RWPE2 (cell line): ENCODE results near the gene ZNF175.

Source experiments
- ATAC-seq: fragments of 200-7000 bp; cut with Tn5 transposase; 3 replicates; pipeline ENCODE4 v1.9.1; 2021; ENCODE audit warnings: low read depth
- DNase-seq: peaks from one replicate; pipeline ENCODE4 v3.0.0-alpha.2; 2020; ENCODE audit warnings: low spot score
- H3K27ac ChIP-seq: fragments of 450-650 bp; 2 replicates; pipeline ENCODE4 v1.5.1; 2017; ENCODE audit warnings: mild to moderate bottlenecking; ENCODE audit not compliant: poor library complexity, severe bottlenecking
- H3K27me3 ChIP-seq: fragments of 250-450 bp; sonication (Bioruptor Pico); 2 replicates; pipeline ENCODE4 v1.5.1; 2021; ENCODE audit warnings: mild to moderate bottlenecking, moderate library complexity; ENCODE audit not compliant: insufficient read depth, poor library complexity, severe bottlenecking
- H3K36me3 ChIP-seq: fragments of 250-450 bp; sonication (Bioruptor Pico); 2 replicates; pipeline ENCODE4 v1.5.1; 2020; ENCODE audit warnings: low read depth, mild to moderate bottlenecking, moderate library complexity
- H3K4me1 ChIP-seq: fragments of 250-450 bp; sonication (Bioruptor Pico); 2 replicates; pipeline ENCODE4 v1.5.1; 2021; ENCODE audit warnings: mild to moderate bottlenecking, moderate library complexity; ENCODE audit not compliant: insufficient read depth, poor library complexity, severe bottlenecking
- H3K4me3 ChIP-seq: fragments of 250-450 bp; sonication (Bioruptor Pico); 2 replicates; pipeline ENCODE4 v1.5.1; 2021; ENCODE audit warnings: mild to moderate bottlenecking, moderate library complexity; ENCODE audit not compliant: severe bottlenecking
- H3K9me3 ChIP-seq: fragments of 250-450 bp; sonication (Bioruptor Pico); 2 replicates; pipeline ENCODE4 v1.5.1; 2021; ENCODE audit warnings: mild to moderate bottlenecking, moderate library complexity; ENCODE audit not compliant: severe bottlenecking
- TF ChIP-seq, protein P1 (sequence below): fragments of 450-650 bp; IDR thresholded peaks from one replicate; pipeline ENCODE4 v1.5.1; 2017; ENCODE audit warnings: mild to moderate bottlenecking, moderate library complexity; ENCODE audit not compliant: poor library complexity, severe bottlenecking

ZNF175 gene

DNA sequence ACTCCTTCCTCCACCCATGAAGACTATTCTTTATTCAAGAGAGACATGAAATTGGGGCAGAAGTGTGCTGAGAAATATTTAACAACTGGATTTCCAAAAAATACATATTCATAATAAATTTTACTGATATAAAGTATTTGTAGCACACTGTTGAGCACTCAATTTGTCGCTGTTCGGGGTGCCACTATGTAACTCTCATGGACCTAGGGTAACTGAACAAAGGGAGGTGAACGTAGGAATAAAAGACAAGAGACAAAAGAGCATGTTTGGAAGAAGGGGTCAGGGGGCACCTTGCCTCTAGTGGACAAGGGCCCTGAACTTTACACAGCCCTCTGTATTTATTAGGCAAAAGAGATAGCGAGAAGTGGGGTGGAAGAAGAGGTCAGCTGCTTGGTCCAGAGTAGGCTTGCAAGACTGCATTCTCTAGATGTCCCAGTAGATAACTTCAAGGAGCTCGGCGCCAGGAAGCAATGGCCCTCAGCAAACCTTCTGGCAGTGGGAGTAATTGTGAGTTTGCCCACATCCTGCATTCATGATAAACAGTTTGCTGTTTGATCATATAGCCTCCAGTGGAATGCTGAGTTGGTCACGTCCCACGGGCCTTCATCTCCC lies 4.5 kb upstream of the ZNF175 start:
- H3K27ac ChIP-seq, result no peak overlapping the region
- DNase-seq (no peak), ATAC-seq (no peak)
- no peak overlapping the region for H3K4me3 ChIP-seq
- H3K36me3 ChIP-seq, result no peaks in the 10 kb centered on the region
- peaks cover 3% of the 10 kb centered on the region for H3K4me1 ChIP-seq
- no peaks in the 10 kb centered on the region for H3K9me3 ChIP-seq
- peaks cover 11% of the 10 kb centered on the region for H3K27me3 ChIP-seq
- TF ChIP-seq, protein P1, sequence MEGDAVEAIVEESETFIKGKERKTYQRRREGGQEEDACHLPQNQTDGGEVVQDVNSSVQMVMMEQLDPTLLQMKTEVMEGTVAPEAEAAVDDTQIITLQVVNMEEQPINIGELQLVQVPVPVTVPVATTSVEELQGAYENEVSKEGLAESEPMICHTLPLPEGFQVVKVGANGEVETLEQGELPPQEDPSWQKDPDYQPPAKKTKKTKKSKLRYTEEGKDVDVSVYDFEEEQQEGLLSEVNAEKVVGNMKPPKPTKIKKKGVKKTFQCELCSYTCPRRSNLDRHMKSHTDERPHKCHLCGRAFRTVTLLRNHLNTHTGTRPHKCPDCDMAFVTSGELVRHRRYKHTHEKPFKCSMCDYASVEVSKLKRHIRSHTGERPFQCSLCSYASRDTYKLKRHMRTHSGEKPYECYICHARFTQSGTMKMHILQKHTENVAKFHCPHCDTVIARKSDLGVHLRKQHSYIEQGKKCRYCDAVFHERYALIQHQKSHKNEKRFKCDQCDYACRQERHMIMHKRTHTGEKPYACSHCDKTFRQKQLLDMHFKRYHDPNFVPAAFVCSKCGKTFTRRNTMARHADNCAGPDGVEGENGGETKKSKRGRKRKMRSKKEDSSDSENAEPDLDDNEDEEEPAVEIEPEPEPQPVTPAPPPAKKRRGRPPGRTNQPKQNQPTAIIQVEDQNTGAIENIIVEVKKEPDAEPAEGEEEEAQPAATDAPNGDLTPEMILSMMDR, result no peak

- DNase-seq (no peak), ATAC-seq (no peak)
- Histone ChIP-seq H3K27me3 (peaks cover 11% of the 10 kb centered on the region), H3K9me3 (no peaks in the 10 kb centered on the region), H3K4me1 (peaks cover 5% of the 10 kb centered on the region), H3K27ac (no peak overlapping the region), H3K36me3 (peaks cover under 1% of the 10 kb centered on the region; the same call in 1 of the 2 replicates), H3K4me3 (no peak overlapping the region)
- TF ChIP-seq, protein P1, result no peak
Measured at GRCh38 chr19:51567583-51567982, 3.5 kb upstream of the ZNF175 start.

DNA sequence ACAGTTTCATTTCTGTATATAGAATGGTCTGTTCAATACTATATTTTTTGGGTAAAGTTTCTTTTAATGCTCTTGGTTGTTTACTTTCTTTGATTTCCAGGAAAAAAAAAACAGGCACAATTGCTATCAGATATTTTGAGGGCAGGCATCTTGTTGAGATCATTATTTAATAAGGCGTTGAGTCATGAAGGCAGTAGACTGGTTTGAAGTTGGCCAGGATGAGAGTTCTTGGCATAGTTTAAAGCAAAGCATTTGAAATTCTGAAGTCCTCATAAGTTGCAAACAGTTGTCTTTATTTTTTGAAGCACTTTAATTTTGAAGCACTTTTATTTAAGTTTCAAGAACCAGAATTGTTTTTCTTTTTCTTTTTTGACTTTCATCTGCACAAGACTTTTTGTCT lies 2.6 kb upstream of the ZNF175 start:
- H3K4me3 ChIP-seq, result no peak overlapping the region
- H3K36me3 ChIP-seq, result peaks cover 9% of the 10 kb centered on the region
- TF ChIP-seq, protein P1, result no peak
- H3K9me3 ChIP-seq, result no peaks in the 10 kb centered on the region
- peaks cover 5% of the 10 kb centered on the region for H3K4me1 ChIP-seq
- DNase-seq, result no peak
- peaks cover 11% of the 10 kb centered on the region for H3K27me3 ChIP-seq
- no peak for ATAC-seq
- no peak overlapping the region for H3K27ac ChIP-seq

DNA sequence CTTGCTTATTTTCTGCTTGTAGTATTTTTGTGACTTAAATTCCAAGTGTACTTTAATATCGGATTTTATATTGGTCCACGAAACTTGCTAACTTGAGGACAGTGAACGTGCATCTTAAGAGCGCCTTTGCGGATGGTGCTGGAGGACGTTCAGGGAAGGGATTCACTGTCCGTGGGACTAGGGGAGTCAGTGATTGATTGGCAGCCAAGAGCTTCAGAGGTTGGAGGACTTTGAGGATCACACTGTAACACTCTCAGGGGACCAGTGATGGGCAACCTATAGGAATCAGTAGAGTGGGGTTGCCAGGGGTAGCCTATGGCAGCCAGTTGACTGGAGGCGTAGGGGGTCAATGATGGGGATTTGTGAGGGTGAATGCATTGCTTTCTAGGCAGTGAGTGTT lies 516 bp downstream of the ZNF175 start:
- Histone ChIP-seq H3K4me3 (peak overlapping the region; percentile 48), H3K9me3 (no peaks in the 10 kb centered on the region), H3K27ac (no peak overlapping the region), H3K4me1 (peaks cover 5% of the 10 kb centered on the region), H3K36me3 (peaks cover 34% of the 10 kb centered on the region), H3K27me3 (peaks cover 9% of the 10 kb centered on the region)
- TF ChIP-seq, protein P1, result no peak
- ATAC-seq, result no peak
- DNase-seq, result no peak

- Histone ChIP-seq H3K4me3 (no peak overlapping the region), H3K27ac (no peak overlapping the region), H3K9me3 (no peaks in the 10 kb centered on the region), H3K27me3 (peaks cover under 1% of the 10 kb centered on the region), H3K36me3 (peaks cover 41% of the 10 kb centered on the region), H3K4me1 (peaks cover 5% of the 10 kb centered on the region)
- ATAC-seq, result no peak
- no peak for DNase-seq
- TF ChIP-seq, protein P1, result no peak
Measured at GRCh38 chr19:51572410-51572809, 1.3 kb downstream of the ZNF175 start.
